Measurements from ENCODE around the gene ABHD12.

ABHD12 gene

DNA sequence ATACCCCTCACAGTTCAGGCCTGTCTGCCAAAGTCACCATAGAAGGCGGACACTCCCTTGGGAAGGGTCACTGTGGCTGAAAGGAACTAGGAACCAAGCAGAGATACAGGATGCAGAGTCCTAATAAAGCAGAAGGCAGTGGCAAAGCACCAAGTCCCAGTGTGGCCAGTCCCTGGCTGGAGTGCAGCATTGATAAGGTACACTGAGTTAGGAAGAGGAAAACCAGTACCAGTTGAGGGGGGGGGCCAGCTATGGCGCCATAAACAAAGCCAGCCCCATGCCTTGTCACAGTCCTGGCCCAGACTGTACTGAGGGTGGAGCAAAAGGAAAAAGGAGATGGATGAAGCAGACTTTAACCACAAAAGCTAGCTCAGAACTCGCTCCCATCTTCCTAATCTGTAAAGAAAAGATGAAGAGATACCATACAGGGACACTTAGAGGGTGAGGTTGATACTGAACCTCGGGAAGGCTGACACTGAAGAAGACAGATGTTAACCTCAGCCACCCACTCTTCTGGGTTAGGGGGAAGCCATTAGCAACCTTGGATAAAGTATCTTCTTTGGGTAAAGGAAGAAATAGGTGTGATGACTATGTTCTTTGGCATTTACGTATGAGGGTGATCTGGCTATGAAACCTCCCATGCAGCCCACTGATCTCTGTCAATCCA, 7.8 kb downstream of the ABHD12 start:
- DNase-seq (ENCODE audit: low spot score), result no peak

DNA sequence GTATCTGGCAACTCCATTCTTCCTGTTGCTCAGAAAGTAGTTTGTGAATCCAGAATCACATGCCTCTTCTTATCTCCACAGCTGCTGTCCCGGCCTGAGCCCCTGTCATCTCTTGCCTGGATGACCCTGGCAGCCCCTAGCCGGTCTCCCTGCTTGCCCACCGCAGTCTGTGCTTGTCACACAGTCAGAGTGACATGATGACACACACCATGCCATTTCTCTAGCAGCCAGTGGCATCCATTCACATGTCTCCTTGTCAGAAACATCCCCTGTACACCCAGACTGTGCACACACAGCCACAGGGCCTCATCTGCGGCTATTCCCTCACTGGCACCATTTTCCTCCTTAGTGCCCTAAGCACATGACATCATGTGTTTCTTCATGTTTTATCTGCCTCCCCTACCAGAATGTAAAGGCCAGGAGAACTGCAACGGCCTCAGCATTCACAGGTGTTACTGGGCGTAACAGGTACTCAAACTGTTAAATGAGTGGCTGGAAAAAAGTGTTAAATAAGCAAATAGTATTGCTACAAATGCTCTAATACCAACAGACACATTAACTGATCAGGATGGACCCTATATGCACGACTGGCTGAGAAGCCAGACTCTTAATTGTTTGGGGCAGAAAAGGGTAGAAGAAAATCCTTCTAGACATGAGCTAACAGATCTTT, 9.6 kb downstream of the ABHD12 start:
- DNase-seq (ENCODE audit: low spot score), result no peak

DNA sequence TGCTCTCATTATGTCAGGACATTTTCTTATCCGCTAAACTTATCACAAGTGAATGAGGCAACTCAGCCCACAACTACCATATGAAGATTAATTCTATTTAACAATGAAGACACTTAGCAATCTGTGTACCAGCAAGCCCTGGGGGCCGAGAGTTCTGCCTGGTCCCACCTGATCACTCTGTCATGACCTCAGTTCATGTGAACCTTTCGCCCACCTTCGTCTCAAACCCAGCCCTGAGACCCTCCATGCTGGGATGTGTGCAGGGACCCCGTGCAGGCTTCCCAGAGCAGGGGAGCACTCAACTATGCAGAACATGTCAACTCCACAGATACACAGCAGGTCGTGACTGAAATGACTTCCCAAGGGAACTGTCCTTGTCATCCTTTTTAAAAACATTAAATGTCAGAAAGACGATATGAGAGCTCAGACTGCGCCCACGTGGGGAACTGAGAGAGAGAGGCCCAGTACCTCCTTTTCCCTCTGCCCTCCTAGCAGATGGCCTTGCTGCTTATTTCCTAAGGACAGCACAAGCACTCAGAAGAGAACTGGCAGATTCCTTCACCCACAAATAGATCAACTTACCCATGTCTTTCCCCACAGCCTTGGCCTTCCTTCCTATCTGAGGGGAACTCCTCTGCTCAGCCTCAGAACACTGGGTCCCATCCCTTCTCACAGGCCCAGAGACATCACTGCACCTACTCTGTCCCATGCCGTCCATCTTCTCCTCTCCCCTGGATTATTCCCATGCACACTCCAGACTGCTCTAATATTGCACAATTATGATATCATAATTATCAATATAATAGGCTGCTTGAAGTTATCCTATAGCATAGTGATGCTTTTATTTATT, 11.5 kb downstream of the ABHD12 start:
- DNase-seq (ENCODE audit: low spot score), result no peak

DNA sequence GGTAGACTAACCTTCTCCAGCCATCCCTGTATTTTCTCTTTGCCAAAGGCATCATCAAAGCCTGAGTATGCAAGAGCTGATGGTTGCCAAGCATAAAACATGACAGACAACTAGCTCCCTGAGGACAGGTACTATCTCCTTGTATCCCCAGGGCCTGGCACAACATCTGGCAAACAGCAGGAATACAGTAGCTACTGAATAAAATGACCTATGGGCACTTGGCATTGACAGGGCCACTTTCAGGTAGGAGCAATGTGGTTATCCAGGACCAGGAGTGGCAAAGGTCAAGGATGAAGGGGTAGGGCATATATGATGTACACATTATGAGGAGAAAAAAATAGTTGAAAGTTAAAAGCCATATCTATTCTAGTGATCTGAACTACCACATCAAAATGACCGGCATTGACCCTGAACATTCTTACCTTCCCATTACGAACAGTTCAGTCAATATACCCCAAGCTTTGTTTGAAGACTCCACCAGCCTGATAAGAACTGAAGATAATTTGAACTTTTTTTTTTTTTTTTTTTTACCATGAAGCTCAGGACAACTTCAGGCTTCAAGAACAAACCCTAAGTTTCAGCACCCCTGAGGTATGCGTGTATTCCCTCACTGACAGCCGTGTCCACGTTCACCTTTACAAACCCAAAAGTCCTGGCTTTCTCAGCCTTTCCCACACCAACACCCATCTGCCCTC, 12.3 kb downstream of the ABHD12 start:
- no peak for DNase-seq (ENCODE audit: low spot score)

DNA sequence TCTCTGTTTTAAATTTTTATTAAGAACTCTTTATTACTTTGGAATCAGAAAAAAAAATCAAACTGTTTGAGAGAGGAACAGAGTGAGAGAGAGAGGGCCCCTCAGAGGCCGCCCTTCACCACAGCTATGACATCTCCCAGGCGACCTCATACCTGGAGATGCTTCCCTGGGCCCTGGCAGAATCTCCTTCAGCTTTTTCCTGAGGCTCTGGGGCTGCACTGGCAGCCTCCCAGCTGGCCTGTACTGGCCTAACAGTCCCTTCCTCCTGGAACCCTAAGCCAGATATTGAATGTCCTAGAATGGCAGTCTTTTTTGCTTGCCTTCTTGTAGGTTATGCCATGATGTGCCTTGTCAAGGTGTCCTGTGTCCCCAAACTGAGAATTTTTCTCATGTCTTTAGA, 13.7 kb downstream of the ABHD12 start:
- no peak for DNase-seq (ENCODE audit: low spot score)

DNA sequence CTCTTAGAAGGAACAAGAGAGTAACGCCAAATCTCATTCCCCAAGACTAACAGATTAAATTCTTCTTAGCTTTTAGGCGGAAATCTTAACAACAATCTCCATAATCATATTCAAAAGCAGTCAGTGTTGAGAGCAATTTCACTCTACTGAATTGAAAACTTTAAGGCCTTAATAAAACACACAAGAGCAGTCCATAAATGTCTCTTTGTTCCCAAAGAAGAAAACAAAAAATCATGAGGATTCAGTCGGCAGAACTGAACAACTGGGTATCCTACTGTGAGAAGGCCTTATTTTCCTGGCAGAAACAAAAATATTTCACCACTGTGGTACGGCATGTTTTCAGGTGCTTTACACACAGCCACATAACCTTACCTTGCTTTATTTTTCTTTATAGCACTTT, 14.4 kb downstream of the ABHD12 start:
- DNase-seq (ENCODE audit: low spot score), result no peak

DNA sequence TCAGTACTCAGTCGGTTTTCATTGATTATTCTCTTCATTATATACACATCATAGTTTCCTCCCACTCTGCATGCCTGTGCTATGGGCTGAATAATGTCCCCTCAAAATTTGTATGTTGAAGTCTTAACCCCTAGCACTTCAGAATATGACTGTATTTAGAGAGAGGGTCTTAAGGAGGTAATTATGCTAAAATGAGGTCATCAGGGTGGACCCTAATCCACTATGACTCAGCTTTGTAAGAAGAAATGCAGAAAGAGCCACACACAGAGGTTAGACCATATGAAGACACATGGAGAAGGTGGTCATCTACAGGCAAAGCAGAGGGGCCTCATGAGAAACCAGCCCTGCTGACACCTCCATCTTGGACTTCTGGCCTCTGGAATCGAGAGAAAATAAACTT, 15.8 kb downstream of the ABHD12 start:
- DNase-seq (ENCODE audit: low spot score), result no peak

DNA sequence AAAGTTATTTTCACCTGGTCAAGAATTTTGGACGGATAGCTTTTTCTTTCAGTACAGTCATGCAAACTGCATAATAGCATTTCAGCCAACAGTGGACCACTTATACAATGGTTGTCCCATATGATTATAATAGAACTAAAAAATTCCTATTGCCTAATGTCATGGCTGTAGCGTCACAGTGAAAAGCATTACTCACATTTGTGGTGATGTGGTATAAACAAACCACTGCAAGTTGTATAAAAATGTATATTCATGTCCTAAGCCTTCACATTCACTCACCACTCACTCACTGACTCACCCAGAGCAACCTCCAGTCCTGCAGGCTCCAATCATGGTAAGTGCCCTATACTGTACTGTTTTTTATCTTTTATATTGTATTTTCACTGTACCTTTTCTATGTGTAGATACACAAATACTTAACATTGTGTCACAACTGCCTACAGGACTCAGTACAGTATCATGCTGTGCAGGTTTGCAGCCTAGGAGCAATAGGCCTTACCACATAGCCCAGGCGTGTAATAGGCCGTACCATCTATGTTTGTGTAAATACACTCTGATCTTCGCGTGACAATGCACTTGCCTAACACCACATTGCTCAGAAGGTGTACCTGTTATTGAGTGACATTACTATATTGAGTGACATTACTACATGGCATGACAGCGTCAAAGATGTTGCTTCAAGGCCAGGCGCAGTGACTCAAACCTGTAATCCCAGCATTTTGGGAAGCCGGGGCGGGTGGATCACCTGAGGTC, 17.9 kb downstream of the ABHD12 start:
- no peak for DNase-seq (ENCODE audit: low spot score)

DNA sequence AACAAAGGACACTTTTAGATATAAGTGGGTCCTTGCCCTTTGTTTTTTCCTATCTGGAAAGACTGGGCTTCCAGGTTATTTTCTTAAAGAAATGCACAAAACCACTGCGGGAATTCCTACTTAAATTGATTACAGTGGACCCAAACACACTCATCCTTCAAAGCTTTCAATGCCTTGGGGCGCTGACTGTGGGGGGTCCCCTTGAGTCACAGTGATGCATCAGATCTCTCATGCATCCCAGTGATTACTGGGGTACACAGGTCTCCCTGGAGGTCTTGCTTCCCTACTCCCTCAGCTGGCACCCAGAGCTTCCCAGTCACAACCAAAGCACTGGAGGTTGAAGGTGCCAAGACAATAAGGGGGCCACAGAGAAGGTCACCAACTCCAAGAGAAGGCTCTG, 20.7 kb downstream of the ABHD12 start:
- no peak for DNase-seq (ENCODE audit: low spot score)

DNA sequence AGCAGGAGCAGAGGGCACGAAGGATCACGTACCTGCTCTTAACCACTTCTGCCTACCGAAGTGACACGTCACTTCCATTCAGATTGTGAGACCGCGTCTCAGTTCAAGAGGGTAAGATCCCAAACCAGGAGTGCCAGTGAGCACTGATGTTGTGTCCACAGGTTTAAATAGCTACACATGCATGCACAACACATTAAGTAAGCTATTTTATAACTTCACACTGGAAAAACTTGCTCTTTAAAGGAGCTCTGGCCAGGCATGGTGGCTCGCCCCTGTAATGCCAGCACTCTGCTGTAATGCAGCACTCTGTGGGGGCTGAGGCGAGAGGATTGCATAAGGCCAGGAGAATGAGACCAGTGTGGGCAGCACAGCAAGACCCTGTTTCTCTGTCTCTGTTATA, 21.1 kb downstream of the ABHD12 start:
- DNase-seq (ENCODE audit: low spot score), result no peak

DNA sequence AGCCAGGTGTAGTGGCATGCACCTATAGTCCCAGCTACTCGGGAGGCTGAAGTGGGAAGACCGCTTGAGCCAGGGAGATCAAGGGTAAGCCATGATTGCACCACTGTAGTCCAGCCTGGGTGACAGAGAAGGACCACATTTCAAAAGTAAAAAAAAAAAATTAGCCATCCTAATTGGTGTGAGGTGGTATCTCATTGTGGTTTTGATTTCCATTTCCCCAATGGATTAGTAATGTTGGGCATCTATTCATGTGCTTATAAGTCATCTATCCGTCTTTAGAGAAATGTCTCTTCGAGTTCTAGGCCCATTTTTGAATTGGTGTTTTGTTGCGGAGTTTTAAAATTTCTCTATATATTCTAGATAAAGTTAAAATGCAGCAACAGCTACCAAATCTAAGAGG, 21.7 kb downstream of the ABHD12 start:
- DNase-seq (ENCODE audit: low spot score), result no peak

DNA sequence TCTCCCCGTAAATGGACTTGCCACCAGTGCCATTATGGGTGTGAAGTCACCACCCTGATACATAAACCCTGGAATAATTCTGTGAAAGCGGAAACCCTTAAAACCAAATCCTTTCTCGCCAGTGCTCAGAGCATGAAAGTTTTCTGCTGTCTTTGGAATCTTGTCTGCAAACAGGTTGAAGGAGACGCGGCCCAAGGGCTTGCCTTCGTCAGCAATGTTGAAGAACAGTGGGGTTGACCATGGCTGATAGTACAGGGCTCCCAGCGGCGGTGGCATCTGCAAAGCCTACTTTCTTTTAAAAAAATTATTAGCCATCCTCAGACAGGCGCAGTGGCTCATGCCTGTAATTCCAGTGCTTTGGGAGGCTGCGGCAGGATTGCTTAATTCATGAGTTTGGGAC, 22.1 kb downstream of the ABHD12 start:
- no peak for DNase-seq (ENCODE audit: low spot score)

DNA sequence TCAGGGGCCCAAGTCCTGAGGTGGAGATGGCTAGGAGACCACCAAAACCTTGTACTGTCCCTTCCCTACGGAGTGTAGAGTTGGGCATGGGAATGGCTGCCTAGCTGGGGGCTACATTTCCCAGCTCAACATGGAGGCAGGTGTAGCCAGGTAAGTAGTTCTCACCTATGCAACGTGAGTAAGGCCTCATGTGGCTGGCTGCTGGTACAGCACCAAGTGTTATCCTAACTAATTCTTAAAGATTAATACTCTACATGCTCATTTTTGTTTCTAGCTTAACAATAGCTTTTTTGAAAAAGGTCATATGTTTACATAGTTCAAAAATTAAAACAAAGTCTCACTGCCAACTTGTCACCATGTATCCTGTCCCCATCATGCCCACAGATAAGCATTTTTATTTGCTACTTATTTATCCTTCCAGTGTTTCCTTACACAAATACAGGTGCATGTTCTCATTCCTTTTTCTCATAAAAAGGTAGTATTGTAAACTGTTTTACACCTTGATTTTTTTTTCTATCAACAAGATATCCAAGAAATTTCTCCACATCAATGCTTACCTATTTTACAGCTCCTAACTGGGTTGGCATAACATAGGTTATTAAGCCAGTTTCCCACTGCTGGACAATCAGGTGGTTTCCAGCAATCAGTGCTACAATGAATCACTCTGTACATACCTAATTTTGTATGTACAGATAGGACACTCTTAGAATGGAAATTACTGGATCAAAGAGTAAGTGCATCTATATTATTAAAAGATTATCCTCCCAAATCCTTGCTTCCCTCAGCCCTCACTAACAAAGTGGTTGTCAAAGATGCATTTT, 25.5 kb downstream of the ABHD12 start:
- no peak for DNase-seq (ENCODE audit: low spot score)

DNA sequence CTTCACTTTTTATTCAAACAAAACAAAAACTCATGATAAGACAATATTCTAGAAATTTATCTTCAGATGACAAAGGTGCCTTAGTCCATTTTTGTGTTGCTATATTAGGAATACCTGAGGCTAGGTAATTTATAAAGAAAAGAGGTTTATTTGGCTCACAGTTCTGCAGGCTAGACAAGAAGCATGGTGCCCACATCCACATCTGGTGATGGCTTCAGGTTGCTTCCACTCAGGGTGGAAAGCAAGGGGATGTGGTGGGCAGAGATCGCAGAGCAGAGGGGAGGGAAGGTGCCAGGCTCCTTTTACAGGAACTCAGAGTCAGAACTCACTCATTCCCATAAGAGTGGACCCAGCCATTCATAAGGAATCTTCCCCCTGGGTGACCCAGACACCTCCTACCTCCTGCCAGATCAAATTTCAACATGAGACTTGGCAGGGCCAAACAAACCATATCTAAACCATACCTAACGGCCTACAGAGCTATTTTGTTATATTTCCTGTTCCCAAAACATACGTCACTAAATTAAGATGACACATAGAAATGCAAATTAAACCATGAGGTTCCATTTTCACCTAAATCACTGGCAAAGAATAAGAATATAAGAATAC, 26.4 kb downstream of the ABHD12 start:
- no peak for DNase-seq (ENCODE audit: low spot score)

DNA sequence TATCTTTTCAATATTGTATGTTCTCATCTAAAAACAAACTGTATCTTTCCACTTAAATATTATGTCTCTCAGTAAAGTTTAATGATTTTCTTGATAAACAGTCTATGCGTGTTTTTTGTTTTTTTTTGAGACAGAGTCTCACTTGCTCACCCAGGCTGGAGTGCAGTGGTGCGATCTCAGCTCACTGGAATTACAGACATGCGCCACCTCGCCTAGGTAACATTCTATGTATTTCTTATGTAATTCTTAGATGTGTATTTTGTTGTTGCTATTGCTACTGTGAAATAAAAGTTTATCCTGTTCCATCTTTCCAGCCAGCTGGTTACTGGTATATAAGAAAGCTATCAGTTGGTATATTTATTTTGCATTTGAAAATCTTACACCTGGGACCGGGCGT, 29.4 kb downstream of the ABHD12 start:
- no peak for DNase-seq (ENCODE audit: low spot score)

DNA sequence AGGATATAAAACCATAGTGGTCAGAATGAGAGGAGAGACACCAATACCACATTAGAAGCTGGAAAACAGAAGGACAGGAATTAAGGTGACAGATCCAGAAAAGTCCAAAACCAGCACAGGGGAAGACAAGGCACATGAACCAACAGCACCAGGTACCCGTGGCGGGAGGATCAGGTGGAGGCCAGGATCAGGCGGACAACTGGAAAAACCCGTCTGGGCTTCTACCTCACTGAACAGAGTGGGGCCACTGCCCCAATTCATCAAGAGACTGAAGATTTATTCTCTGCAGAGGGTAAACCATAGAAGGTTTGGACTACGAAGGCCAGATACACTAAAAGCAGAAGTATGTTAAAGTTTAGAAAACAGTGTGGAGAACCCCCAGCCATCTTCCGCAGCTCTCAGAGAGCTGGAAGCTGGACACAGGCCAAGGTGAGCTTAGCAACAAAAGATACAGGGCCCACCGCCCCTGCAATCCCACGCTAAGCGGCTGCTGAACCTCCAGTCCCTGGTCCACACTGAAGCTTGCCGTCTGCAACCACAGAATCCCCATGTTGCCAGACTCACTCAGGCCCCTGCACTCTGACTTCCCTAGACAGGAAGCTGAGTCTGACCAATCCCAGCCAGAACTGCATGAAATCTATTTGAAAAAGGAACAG, 29.9 kb downstream of the ABHD12 start:
- no peak for DNase-seq (ENCODE audit: low spot score)

DNA sequence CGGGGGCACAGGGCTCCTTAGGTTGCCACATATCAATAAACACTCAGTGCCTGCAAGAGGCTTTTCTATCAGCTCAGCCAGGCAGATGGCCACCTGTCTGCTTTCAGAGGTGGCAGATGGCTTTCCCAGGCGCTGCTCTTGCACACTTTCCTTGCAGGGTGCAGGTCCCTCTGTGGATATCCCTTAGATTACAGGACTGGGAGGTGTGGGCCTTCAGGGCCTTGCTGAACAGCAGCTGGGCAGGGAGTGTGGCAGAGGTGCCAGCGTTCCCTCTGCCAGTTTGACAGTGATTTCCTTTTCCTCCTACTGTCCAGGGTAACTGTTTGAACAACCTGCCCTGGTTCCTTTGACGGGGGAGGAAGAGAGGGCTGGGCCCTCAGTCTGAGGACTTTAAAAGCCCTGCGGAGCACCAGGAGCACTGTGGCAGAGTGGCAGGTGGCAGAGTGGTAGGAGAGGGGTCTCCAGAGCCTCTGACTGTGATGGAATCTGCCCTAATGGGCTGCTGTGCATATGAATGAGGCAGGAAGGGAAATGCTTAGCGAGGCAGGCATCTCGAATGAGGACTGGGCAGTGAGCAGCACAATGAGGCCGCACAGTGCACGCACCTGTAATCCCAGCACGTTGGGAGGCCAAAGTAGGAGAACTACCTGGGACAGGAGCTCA, 34.2 kb downstream of the ABHD12 start:
- peak; percentile 33 for DNase-seq (ENCODE audit: low spot score)

DNA sequence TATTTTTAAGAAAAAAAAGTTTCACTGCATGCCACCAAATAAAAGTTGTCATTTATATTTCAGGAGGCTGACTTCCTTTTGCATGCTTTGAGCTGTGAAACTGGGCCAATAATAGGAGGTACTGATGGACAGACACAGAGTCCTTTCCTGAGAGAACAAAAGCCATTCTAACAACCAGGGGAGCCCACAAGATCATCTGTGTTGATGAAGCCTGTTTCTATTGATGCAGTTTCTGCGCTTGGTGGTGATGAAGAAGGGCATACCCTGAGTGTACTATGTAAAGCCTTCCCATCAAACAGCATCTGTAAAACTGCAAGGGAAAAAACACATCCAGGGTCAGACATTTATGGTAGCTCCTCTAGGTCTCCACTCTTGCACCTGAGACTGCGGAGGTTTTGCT, 34.8 kb downstream of the ABHD12 start:
- DNase-seq (ENCODE audit: low spot score), result no peak

DNA sequence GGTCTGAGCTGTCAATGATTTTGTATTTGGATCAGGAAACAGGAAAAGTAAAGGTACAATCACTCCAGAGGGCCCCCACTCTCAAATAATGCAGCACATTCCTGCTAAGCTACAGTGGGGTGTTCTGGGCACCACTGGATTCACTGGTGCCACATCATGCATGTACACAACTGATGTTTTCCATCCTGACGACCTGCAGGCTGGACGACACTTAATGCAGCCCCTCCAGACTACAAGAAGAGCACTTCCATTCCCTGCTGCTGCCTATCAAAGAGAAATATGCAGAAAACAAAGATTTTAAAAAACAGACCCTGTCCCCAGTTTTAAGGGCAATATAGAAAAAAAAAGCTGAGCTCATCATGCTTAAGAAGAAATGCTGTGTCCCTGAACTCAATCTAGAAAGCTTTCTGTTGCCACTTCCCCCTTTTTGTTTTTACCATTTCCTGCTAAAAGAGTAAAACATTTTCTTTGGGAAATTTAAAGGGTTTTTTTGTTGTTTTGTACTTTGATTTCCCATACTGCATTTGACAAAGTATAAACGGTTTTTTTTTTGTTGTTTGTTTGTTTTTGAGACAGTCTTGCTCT, 35.5 kb downstream of the ABHD12 start:
- DNase-seq (ENCODE audit: low spot score), result no peak
